Cardiac ventricle fibroblast (primary cell): ENCODE results near the gene SNRPD2. TPM values are rescaled to one million over a fixed set of nuclear protein-coding genes. Genes with fewer than 3 reads are reported as not detected.

ENCODE experiments used
- total RNA-seq: library from RNA; depleted of rRNA; stranded (reverse); fragments of >200 nt; gene quantifications from 2 replicates; pipeline ENCODE4 v1.2.3, GENCODE V29; 2015

The SNRPD2 gene
- 212 and 276 TPM in 2 replicates for total RNA-seq

GRCh38 chr19:45691516-45692186 lies at the start of gene SNRPD2:
Gene SNRPD2 (minus strand): TSS chr19:45691953. CDS start chr19:45691888, 65 bp downstream.

GRCh38 chr19:45733160-45733810 lies 41.5 kb upstream of the SNRPD2 start, which contains the start of gene MEIOSIN:
Gene MEIOSIN (plus strand): TSS chr19:45733439. CDS start chr19:45735377, 1,938 bp downstream.

GRCh38 chr19:45730368-45731288 lies 38.9 kb upstream of the SNRPD2 start, which contains the start of gene FBXO46:
Gene FBXO46 (minus strand): TSS chr19:45730896. CDS start chr19:45713495, 17,401 bp downstream.

GRCh38 chr19:45692187-45693105 lies 693 bp upstream of the SNRPD2 start, which contains the start of gene QPCTL:
Gene QPCTL (plus strand): TSS chr19:45692666. CDS start chr19:45692704, 38 bp downstream.

GRCh38 chr19:45667620-45668341 lies 24.0 kb downstream of the SNRPD2 start, which contains the start of gene GIPR:
Gene GIPR (plus strand): TSS chr19:45668221. CDS start chr19:45669521, 1,300 bp downstream.

GRCh38 chr19:45638930-45639729 lies 52.6 kb downstream of the SNRPD2 start, which contains the start of gene EML2:
Gene EML2 (minus strand): TSS chr19:45639397. CDS start chr19:45639376, 21 bp downstream.

Other genes starting within 250 kb of the SNRPD2 start
- 41.1 and 43.9 TPM in 2 replicates for gene FOSB, start 224.0 kb downstream of the SNRPD2 start, total RNA-seq
- 6.5 and 19.5 TPM in 2 replicates for gene RTN2, start 194.9 kb downstream of the SNRPD2 start, total RNA-seq
- 0.44 and 3.5 TPM in 2 replicates for gene PPM1N, start 193.5 kb downstream of the SNRPD2 start, total RNA-seq
- 42.5 and 42.9 TPM in 2 replicates for gene VASP, start 184.5 kb downstream of the SNRPD2 start, total RNA-seq
- gene OPA3, start 107.2 kb downstream of the SNRPD2 start, total RNA-seq: 9.1 and 12.1 TPM in 2 replicates
- gene GPR4, start 89.7 kb downstream of the SNRPD2 start, total RNA-seq: 1.8 TPM in 2 replicates
- 20.5 and 31.9 TPM in 2 replicates for gene EML2, start 52.6 kb downstream of the SNRPD2 start, total RNA-seq
- 0.44 TPM in 1 of 2 replicates, not detected in the other for gene GIPR, start 23.7 kb downstream of the SNRPD2 start, total RNA-seq
- gene QPCTL, start 713 bp upstream of the SNRPD2 start, total RNA-seq: 8.9 and 10.8 TPM in 2 replicates
- gene FBXO46, start 38.9 kb upstream of the SNRPD2 start, total RNA-seq: 8.4 and 10.4 TPM in 2 replicates
- not detected in 2 replicates for gene MEIOSIN, start 41.5 kb upstream of the SNRPD2 start, total RNA-seq
- 24.6 and 28.0 TPM in 2 replicates for gene SIX5, start 77.3 kb upstream of the SNRPD2 start, total RNA-seq
- 14.4 and 14.8 TPM in 2 replicates for gene DMPK, start 90.5 kb upstream of the SNRPD2 start, total RNA-seq
- 18.8 and 19.0 TPM in 2 replicates for gene DMWD, start 100.9 kb upstream of the SNRPD2 start, total RNA-seq
- gene RSPH6A, start 123.4 kb upstream of the SNRPD2 start, total RNA-seq: not detected in 2 replicates
- 25.6 and 31.4 TPM in 2 replicates for gene SYMPK, start 171.2 kb upstream of the SNRPD2 start, total RNA-seq
- gene FOXA3, start 172.4 kb upstream of the SNRPD2 start, total RNA-seq: not detected in 2 replicates
- gene IRF2BP1, start 194.2 kb upstream of the SNRPD2 start, total RNA-seq: 30.3 and 30.5 TPM in 2 replicates
- gene MYPOP, start 210.7 kb upstream of the SNRPD2 start, total RNA-seq: 3.7 and 4.0 TPM in 2 replicates
- not detected in 2 replicates for gene NANOS2, start 222.8 kb upstream of the SNRPD2 start, total RNA-seq